ENCODE data around the gene CNOT3. TPM values are rescaled to one million over a fixed set of nuclear protein-coding genes. Genes with fewer than 3 reads are reported as not detected.

CNOT3 gene
- total and polyA plus RNA-seq, 9 of the 15 experiments (the other 6 are each of a cell fraction or from before 2014, with no cell fraction given): 0.27 to 60.4 (median 9.9) TPM

DNA sequence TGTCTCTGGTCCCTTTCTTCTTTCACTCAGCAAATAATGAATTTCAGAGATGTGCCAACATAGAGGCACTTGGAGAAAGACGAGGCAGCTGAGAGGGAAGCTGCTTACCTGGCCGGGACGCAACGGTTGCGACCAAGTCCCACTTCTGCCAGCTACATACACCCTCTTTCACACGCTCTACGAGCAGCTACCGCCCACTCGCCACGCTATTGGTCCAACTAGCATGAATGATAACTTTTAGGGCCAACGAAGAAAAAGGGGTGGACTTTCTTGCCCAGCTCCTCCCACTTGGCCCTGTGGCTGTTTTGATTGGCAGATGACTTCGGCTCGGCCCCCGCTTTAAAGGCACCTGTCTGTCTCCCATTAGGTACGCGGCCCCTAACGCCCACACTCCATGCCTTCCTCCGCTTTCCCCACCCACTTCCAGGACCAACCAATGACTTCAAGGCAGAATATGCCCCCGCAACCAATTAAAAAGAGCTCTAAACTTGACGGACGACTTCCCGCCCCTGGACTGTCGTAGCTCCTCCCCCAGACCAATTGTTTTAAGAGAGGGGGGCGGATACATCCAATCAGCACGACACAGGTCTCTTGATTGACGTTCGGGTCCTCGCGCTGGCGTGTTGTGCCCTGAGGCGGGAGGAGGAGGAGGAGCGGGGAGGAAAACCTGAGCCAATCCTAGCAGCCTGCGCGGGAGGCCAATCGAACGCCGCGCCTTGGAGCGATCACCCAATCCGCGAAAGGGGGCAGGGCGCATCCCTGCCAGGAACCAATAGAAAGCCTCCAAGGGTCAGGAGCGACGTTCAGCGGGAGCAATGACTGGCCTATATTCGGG lies 481 bp upstream of the CNOT3 start (continued):
- TF ChIP-seq NFE2 (IDR thresholded peaks at IDR 0.05; ENCODE audit: low read depth): peak; percentile 76
- TF ChIP-seq, protein P1, sequence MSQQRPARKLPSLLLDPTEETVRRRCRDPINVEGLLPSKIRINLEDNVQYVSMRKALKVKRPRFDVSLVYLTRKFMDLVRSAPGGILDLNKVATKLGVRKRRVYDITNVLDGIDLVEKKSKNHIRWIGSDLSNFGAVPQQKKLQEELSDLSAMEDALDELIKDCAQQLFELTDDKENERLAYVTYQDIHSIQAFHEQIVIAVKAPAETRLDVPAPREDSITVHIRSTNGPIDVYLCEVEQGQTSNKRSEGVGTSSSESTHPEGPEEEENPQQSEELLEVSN (IDR thresholded peaks at IDR 0.05; ENCODE audit: borderline replicate concordance in 1 of 2, extremely low read depth in 1 of 2, insufficient read depth in 1 of 2, insufficient read length in 1 of 2, low read depth in 1 of 2, low read length in 1 of 2, poor library complexity in 1 of 2, severe bottlenecking in 1 of 2): peak; percentile 5 to 42
- TF ChIP-seq, protein P2, sequence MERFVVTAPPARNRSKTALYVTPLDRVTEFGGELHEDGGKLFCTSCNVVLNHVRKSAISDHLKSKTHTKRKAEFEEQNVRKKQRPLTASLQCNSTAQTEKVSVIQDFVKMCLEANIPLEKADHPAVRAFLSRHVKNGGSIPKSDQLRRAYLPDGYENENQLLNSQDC (CRISPR knock-in tag; IDR thresholded peaks at IDR 0.05): no peak
- 0 out of 2 replicates have a peak, but pooled peaks have one; percentile 24 for TF ChIP-seq XRCC5 (IDR thresholded peaks at IDR 0.05; ENCODE audit: low read depth, low read length)
- no peak for TF ChIP-seq TFAM (CRISPR knock-in tag; conservative IDR thresholded peaks at IDR 0.05)
- TF ChIP-seq, protein P3, sequence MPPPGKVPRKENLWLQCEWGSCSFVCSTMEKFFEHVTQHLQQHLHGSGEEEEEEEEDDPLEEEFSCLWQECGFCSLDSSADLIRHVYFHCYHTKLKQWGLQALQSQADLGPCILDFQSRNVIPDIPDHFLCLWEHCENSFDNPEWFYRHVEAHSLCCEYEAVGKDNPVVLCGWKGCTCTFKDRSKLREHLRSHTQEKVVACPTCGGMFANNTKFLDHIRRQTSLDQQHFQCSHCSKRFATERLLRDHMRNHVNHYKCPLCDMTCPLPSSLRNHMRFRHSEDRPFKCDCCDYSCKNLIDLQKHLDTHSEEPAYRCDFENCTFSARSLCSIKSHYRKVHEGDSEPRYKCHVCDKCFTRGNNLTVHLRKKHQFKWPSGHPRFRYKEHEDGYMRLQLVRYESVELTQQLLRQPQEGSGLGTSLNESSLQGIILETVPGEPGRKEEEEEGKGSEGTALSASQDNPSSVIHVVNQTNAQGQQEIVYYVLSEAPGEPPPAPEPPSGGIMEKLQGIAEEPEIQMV (tag; conservative IDR thresholded peaks at IDR 0.05; ENCODE audit: low read depth): peak; percentile 96
- TF ChIP-seq RFX5 (IDR thresholded peaks at IDR 0.05; ENCODE audit: low read depth, low read length): no peak
- TF ChIP-seq MTA3 (IDR thresholded peaks at IDR 0.05; ENCODE audit: borderline replicate concordance): peak; percentile 75; the same call in 1 of the 2 replicates
- peak; percentile 55; the same call in 1 of the 2 replicates for TF ChIP-seq LEF1 (IDR thresholded peaks at IDR 0.05)
- TF ChIP-seq, protein P4, sequence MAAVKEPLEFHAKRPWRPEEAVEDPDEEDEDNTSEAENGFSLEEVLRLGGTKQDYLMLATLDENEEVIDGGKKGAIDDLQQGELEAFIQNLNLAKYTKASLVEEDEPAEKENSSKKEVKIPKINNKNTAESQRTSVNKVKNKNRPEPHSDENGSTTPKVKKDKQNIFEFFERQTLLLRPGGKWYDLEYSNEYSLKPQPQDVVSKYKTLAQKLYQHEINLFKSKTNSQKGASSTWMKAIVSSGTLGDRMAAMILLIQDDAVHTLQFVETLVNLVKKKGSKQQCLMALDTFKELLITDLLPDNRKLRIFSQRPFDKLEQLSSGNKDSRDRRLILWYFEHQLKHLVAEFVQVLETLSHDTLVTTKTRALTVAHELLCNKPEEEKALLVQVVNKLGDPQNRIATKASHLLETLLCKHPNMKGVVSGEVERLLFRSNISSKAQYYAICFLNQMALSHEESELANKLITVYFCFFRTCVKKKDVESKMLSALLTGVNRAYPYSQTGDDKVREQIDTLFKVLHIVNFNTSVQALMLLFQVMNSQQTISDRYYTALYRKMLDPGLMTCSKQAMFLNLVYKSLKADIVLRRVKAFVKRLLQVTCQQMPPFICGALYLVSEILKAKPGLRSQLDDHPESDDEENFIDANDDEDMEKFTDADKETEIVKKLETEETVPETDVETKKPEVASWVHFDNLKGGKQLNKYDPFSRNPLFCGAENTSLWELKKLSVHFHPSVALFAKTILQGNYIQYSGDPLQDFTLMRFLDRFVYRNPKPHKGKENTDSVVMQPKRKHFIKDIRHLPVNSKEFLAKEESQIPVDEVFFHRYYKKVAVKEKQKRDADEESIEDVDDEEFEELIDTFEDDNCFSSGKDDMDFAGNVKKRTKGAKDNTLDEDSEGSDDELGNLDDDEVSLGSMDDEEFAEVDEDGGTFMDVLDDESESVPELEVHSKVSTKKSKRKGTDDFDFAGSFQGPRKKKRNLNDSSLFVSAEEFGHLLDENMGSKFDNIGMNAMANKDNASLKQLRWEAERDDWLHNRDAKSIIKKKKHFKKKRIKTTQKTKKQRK (IDR thresholded peaks at IDR 0.05; ENCODE audit: borderline replicate concordance, low read depth, low read length): peak; percentile 96
- peak; percentile 99 for TF ChIP-seq ASH1L (IDR thresholded peaks at IDR 0.05; ENCODE audit: borderline replicate concordance, low read depth, partially characterized antibody)
- peak; percentile 92 to 93 for TF ChIP-seq NRF1 (conservative IDR thresholded peaks at IDR 0.05 in 1 of 2, IDR thresholded peaks at IDR 0.05 in 1 of 2)
- TF ChIP-seq HDAC6 (IDR thresholded peaks at IDR 0.05; ENCODE audit: low read depth, low read length): no peak
- TF ChIP-seq, protein P5, sequence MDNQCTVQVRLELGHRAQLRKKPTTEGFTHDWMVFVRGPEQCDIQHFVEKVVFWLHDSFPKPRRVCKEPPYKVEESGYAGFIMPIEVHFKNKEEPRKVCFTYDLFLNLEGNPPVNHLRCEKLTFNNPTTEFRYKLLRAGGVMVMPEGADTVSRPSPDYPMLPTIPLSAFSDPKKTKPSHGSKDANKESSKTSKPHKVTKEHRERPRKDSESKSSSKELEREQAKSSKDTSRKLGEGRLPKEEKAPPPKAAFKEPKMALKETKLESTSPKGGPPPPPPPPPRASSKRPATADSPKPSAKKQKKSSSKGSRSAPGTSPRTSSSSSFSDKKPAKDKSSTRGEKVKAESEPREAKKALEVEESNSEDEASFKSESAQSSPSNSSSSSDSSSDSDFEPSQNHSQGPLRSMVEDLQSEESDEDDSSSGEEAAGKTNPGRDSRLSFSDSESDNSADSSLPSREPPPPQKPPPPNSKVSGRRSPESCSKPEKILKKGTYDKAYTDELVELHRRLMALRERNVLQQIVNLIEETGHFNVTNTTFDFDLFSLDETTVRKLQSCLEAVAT (IDR thresholded peaks at IDR 0.05): peak; percentile 15 to 97; a peak in 2 of 4 replicates
- TF ChIP-seq FOXK2 (conservative IDR thresholded peaks at IDR 0.05 in 1 of 2, IDR thresholded peaks at IDR 0.05 in 1 of 2; ENCODE audit: low read depth in 2 of 2): peak; percentile 89 to 96
- TF ChIP-seq, protein P6, sequence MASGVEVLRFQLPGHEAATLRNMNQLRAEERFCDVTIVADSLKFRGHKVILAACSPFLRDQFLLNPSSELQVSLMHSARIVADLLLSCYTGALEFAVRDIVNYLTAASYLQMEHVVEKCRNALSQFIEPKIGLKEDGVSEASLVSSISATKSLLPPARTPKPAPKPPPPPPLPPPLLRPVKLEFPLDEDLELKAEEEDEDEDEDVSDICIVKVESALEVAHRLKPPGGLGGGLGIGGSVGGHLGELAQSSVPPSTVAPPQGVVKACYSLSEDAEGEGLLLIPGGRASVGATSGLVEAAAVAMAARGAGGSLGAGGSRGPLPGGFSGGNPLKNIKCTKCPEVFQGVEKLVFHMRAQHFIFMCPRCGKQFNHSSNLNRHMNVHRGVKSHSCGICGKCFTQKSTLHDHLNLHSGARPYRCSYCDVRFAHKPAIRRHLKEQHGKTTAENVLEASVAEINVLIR (CRISPR knock-in tag; IDR thresholded peaks at IDR 0.05): 0 out of 2 replicates have a peak, but pooled peaks have one; percentile 9

Data from K562 (cell line).